Measurements from ENCODE around the gene SUMF1.

DNA sequence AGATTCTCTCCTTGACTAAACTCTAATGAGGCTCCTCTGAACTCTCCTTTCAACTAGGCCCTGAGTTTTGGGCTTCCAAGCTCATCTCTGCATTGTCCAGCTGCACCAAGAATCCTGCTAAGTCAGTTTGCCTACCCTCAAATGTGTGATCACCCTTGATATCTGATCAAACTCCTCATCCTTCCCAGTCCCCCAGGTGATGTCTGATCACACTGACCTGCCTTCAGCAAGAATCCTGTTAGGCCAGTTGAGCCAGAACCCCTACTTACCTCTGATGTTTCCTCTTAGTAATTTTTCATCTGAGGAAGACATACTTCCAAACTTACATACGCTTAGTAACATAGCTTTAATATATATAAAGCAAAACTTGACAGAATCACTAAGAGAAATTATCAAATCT lies 28.8 kb downstream of the SUMF1 start:
- no peak for TF ChIP-seq KAT7 (CRISPR knock-in tag; IDR thresholded peaks at IDR 0.05; ENCODE audit: borderline replicate concordance)
- TF ChIP-seq ZNF780A (CRISPR knock-in tag; IDR thresholded peaks at IDR 0.05): no peak
- TF ChIP-seq ZBTB8A (CRISPR knock-in tag; IDR thresholded peaks at IDR 0.05; ENCODE audit: borderline replicate concordance, low read depth): no peak
- TF ChIP-seq TAF1 (CRISPR knock-in tag; IDR thresholded peaks at IDR 0.05): no peak
- TF ChIP-seq PAX8 (CRISPR knock-in tag; IDR thresholded peaks at IDR 0.05; ENCODE audit: borderline replicate concordance): no peak
- no peak for TF ChIP-seq ZNF776 (CRISPR knock-in tag; IDR thresholded peaks at IDR 0.05)
- TF ChIP-seq CHD2 (IDR thresholded peaks at IDR 0.05; ENCODE audit: low read depth, low read length): no peak
- TF ChIP-seq ZNF207 (IDR thresholded peaks at IDR 0.05; ENCODE audit: borderline replicate concordance): no peak
- TF ChIP-seq, protein P1, sequence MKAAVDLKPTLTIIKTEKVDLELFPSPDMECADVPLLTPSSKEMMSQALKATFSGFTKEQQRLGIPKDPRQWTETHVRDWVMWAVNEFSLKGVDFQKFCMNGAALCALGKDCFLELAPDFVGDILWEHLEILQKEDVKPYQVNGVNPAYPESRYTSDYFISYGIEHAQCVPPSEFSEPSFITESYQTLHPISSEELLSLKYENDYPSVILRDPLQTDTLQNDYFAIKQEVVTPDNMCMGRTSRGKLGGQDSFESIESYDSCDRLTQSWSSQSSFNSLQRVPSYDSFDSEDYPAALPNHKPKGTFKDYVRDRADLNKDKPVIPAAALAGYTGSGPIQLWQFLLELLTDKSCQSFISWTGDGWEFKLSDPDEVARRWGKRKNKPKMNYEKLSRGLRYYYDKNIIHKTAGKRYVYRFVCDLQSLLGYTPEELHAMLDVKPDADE (CRISPR knock-in tag; IDR thresholded peaks at IDR 0.05): no peak
- TF ChIP-seq, protein P2, sequence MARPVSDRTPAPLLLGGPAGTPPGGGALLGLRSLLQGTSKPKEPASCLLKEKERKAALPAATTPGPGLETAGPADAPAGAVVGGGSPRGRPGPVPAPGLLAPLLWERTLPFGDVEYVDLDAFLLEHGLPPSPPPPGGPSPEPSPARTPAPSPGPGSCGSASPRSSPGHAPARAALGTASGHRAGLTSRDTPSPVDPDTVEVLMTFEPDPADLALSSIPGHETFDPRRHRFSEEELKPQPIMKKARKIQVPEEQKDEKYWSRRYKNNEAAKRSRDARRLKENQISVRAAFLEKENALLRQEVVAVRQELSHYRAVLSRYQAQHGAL (CRISPR knock-in tag; IDR thresholded peaks at IDR 0.05; ENCODE audit: not compliant biosample characterization): no peak
- TF ChIP-seq NFIC (IDR thresholded peaks at IDR 0.05; ENCODE audit: low read length): no peak
